Medulla oblongata (tissue), 1 donor: ENCODE data around the gene FHIP2A.
"Not testable (repeated sequence)": the region's sequence is repeated elsewhere in the genome, so short reads cannot be mapped to it uniquely, and the experiment has no call there.

Source experiments
- DNase-seq: peaks from one replicate; pipeline ENCODE4 v3.0.0-alpha.2; 2015; ENCODE audit errors: extremely low spot score

Gene FHIP2A

GRCh38 chr10:114819322-114819721 is 2.3 kb upstream of the FHIP2A start:
- DNase-seq: no peak

GRCh38 chr10:114821915-114822443 is 399 bp downstream of the FHIP2A start:
- DNase-seq: peak; percentile 17

- peak; percentile 56 for DNase-seq
These were observed 980 bp downstream of the FHIP2A start for GRCh38 chr10:114822444-114823076.

- no peak for DNase-seq
These were observed 1.5 kb downstream of the FHIP2A start for GRCh38 chr10:114823077-114823463.

- no peak for DNase-seq
These were observed 2.8 kb downstream of the FHIP2A start for GRCh38 chr10:114824391-114824790.

- DNase-seq: no peak
These were observed 4.1 kb downstream of the FHIP2A start for GRCh38 chr10:114825513-114826253.

GRCh38 chr10:114829160-114829909 is 7.8 kb downstream of the FHIP2A start:
- no peak for DNase-seq

GRCh38 chr10:114831186-114831867 is 9.7 kb downstream of the FHIP2A start:
- DNase-seq: no peak

GRCh38 chr10:114837690-114838089 is 16.1 kb downstream of the FHIP2A start:
- DNase-seq: no peak

GRCh38 chr10:114839901-114840300 is 18.3 kb downstream of the FHIP2A start:
- no peak for DNase-seq

- DNase-seq: no peak
These were observed 24.6 kb downstream of the FHIP2A start for GRCh38 chr10:114845978-114846693.

GRCh38 chr10:114847517-114847916 is 25.9 kb downstream of the FHIP2A start:
- DNase-seq: not testable (repeated sequence)

GRCh38 chr10:114849674-114850073 is 28.1 kb downstream of the FHIP2A start:
- DNase-seq: no peak

- DNase-seq: no peak
These were observed 28.5 kb downstream of the FHIP2A start for GRCh38 chr10:114850126-114850525.

- no peak for DNase-seq
These were observed 29.8 kb downstream of the FHIP2A start for GRCh38 chr10:114851336-114851735.

GRCh38 chr10:114852197-114852596 is 30.6 kb downstream of the FHIP2A start:
- no peak for DNase-seq

GRCh38 chr10:114854906-114855305 is 33.3 kb downstream of the FHIP2A start:
- DNase-seq: no peak

- no peak for DNase-seq
These were observed 34.4 kb downstream of the FHIP2A start for GRCh38 chr10:114855776-114856543.

GRCh38 chr10:114856544-114857287 is 35.1 kb downstream of the FHIP2A start:
- DNase-seq: no peak

- not testable (repeated sequence) for DNase-seq
These were observed 35.6 kb downstream of the FHIP2A start for GRCh38 chr10:114857288-114857565.
